Effector CD4-positive, alpha-beta T cell (primary cell): ENCODE measurements around the gene LMLN.
"Not testable (repeated sequence)": the region's sequence is repeated elsewhere in the genome, so short reads cannot be mapped to it uniquely, and the experiment has no call there.

Experiments used
- DNase-seq: peaks from one replicate; pipeline ENCODE4 v3.0.0-alpha.2; 2020
- total RNA-seq: gene quantifications from one replicate; lab custom pipeline; 2026; lab: John Stamatoyannopoulos, UW

The LMLN gene
- 5.4 reads per million, percentile 21 among the genes with 10 or more reads in this experiment for total RNA-seq

- DNase-seq: peak; percentile 95
Measured at GRCh38 chr3:197959891-197960693, at the start of gene LMLN. Gene LMLN (plus strand): TSS chr3:197960217. CDS start chr3:197960246, 29 bp downstream.

GRCh38 chr3:197912741-197913476, 47.1 kb upstream of the LMLN start:
- no peak for DNase-seq

GRCh38 chr3:197913641-197914380, 46.2 kb upstream of the LMLN start:
- DNase-seq: no peak

- not testable (repeated sequence) for DNase-seq
Measured at GRCh38 chr3:197921429-197922275, 38.4 kb upstream of the LMLN start.

GRCh38 chr3:197926418-197926817, 33.6 kb upstream of the LMLN start:
- no peak for DNase-seq

- not testable (repeated sequence) for DNase-seq
Measured at GRCh38 chr3:197927578-197927977, 32.4 kb upstream of the LMLN start.

GRCh38 chr3:197936819-197937384, 23.1 kb upstream of the LMLN start:
- no peak for DNase-seq

GRCh38 chr3:197940745-197941384, 19.2 kb upstream of the LMLN start:
- DNase-seq: no peak

- no peak for DNase-seq
Measured at GRCh38 chr3:197942956-197943556, 17.0 kb upstream of the LMLN start.

- no peak for DNase-seq
Measured at GRCh38 chr3:197949191-197949777, 10.7 kb upstream of the LMLN start.

- peak; percentile 77 for DNase-seq
Measured at GRCh38 chr3:197949778-197950676, 10.0 kb upstream of the LMLN start, which contains the start of gene RPL35A. Gene RPL35A (plus strand): TSS chr3:197950190. CDS start chr3:197950968, 778 bp downstream.

GRCh38 chr3:197950677-197951061, 9.3 kb upstream of the LMLN start:
- no peak for DNase-seq

- DNase-seq: no peak
Measured at GRCh38 chr3:197951392-197951990, 8.5 kb upstream of the LMLN start.

GRCh38 chr3:197952440-197952839, 7.6 kb upstream of the LMLN start:
- DNase-seq: no peak

GRCh38 chr3:197953325-197953724, 6.7 kb upstream of the LMLN start:
- DNase-seq: no peak

GRCh38 chr3:197953881-197954280, 6.1 kb upstream of the LMLN start:
- no peak for DNase-seq

GRCh38 chr3:197955892-197956477, 4.0 kb upstream of the LMLN start:
- no peak for DNase-seq

- no peak for DNase-seq
Measured at GRCh38 chr3:197956626-197956988, 3.4 kb upstream of the LMLN start.

- no peak for DNase-seq
Measured at GRCh38 chr3:197957790-197958133, 2.3 kb upstream of the LMLN start.
